Activated T-cell treated with anti-CD3 and anti-CD28 coated beads for 1 hour (primary cell): ENCODE data around the gene EYA2.
A peak's percentile ranks its signal among the peaks of the same experiment; 100 is the strongest.
"Not testable (repeated sequence)": the region's sequence is repeated elsewhere in the genome, so short reads cannot be mapped to it uniquely, and the experiment has no call there.

Experiments used
- DNase-seq: peaks from one replicate; pipeline ENCODE4 v3.0.0-alpha.2; 2020; ENCODE audit warnings: low read depth

The EYA2 gene

GRCh38 chr20:47206552-47206951 is 311.9 kb downstream of the EYA2 start:
- not testable (repeated sequence) for DNase-seq

- no peak for DNase-seq
These were observed 312.5 kb downstream of the EYA2 start for GRCh38 chr20:47206962-47207641.

DNA sequence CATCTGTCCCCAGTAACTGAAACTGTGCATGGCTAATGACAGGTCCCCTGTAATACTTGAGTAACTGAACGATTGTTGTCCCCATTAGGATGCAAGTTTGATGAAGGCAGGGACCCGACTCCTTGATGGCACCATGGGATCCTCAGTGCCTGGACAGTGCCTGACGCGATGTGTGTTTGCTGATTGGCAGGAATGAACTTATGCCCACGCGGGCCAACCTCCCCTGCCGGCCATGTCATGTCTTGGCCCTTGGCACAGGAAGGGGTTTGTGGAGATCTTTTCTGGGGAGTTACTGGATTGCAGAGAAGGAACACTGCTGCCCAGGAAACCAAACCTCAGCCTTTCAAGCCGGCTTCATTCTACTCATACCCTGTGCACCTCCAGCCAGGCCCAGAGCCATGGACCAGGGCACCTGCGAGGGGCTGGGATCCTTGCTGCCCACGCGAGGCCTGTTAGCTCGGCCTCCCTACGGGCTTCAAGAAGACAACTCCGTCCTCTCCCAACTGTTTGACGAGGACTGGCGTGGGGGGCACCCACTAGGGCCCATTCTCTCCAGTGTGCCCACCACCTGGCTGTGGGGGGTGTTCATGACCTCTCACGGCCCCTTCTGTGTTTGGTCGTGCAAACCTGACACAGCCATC is 314.0 kb downstream of the EYA2 start:
- no peak for DNase-seq

- no peak for DNase-seq
These were observed 315.3 kb downstream of the EYA2 start for GRCh38 chr20:47209982-47210381.

DNA sequence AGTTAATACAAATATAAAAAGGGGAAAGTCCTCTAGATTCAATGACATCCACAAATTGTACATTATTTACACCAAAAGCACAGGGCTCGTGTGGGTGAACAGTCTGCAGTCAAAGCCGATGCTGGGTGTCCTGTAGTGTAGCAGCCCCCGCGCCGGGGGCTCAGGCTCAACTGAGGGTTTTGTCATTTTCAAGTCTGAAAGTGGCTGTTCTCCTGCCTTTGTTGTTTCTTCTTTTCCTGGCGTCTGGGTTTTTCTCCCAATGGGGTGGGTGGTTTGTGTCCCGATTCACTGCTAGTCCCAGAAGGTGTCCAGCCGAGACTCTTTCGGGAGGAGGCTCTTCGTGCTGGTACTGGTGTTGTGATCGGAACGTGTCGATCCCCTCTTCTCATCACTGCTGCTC is 315.8 kb downstream of the EYA2 start:
- no peak for DNase-seq

DNA sequence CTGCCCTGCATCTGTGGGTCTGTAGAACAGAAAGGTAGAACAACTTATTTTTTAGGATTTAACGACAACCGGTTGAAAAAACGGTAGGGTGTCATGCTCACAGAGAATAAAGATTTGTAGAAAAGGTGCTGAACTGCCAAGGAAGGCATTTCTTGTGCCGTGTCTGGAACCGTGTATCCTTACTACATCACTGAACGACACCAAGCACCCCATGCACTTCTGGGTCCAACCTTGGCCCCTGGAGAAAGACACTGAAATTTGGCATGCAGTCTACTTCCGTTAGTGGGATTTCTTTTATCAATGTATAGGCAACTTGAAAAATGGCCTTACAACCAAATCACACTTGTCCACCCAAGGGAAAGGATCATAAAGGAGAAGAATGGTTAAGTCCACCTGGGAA is 316.4 kb downstream of the EYA2 start:
- DNase-seq, result no peak

DNA sequence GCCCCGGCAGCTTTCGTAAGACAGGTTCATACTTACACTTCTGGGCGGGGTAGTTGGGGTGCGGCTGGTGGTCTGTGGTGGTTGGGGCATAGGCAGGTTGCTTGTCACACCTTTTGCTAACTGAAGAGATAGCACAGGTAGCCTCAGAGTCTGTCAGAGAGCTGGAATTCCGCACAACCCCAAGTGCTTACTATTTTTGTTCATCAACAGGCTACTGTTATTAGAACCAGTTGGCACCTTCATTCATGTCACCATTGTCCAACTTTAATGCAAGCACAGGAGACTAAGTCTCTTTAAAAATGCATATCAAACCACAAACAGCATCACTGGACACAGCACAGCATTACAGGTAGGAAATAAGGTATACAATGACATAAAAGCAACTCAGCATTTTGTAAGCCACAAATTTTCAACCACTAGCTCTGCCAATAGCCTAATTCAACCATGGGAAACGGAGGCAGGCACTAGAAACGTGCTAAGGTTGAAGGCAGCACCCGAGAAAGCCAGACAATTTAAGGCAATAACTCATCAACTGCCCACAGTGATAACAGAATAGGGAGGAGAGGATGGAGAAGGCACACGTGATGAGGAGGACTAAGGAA is 318.1 kb downstream of the EYA2 start:
- DNase-seq, result no peak

- DNase-seq, result no peak
These were observed 319.3 kb downstream of the EYA2 start for GRCh38 chr20:47213966-47214365.

DNA sequence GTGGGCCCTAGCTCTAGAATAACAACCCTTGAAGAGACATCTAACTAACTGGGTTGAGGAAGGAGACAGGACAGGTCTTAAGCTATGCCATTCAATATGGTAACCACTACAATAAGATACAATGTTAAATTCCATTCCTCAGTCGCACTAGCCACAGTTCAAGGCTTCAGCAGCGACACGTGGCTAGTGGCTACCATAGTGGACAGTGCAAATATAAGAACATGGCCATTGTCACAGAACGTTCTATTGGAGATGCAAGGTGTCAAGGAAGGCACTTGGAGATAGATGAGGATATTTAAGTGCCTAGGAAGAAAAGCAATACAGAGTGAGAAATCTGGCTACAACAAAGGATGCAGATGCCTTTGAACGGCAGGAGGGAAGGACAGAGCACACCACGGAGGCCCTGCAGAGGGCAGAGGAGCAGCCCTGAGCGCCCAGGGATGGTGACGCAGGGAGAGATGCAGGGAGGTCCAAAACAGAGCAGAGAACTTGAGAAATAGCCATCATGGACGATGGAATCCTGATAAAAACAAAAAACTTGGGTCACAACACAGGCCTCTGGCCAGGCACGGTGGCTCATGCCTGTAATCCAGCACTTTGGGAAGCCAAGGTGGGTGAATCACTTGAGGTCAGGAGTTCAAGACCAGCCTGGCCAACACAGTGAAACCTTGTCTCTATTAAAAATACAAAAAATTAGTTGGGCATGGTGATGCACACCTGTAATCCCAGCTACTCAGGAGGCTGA is 321.2 kb downstream of the EYA2 start:
- no peak for DNase-seq

DNA sequence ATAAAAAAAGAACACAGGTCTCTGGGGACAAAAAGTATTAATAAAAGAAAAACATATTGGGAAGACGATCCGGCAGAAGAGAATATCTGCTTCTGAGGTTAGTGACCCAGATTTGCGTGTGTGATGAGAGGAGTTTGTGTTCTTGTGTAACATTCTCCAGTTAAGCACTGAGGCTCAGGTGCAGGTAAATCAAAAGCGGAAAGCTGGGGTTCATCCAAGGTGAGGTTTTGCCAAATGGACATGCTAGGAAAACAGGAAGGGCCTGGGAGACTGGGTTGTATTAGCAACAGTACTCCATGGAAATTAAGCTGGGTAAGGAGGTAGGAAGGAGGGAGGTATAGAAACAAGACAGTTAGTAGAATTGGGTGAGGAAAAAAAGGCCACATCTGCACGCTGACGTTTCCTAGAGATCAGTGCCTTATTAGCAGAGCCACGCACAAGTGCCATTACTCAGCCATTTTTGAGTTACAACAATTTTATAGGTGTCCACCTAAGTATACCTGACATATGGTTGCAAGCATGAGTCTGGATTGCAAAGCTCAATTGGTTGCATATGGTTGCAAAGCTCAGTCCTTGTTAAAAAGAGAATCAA is 322.3 kb downstream of the EYA2 start:
- no peak for DNase-seq

DNA sequence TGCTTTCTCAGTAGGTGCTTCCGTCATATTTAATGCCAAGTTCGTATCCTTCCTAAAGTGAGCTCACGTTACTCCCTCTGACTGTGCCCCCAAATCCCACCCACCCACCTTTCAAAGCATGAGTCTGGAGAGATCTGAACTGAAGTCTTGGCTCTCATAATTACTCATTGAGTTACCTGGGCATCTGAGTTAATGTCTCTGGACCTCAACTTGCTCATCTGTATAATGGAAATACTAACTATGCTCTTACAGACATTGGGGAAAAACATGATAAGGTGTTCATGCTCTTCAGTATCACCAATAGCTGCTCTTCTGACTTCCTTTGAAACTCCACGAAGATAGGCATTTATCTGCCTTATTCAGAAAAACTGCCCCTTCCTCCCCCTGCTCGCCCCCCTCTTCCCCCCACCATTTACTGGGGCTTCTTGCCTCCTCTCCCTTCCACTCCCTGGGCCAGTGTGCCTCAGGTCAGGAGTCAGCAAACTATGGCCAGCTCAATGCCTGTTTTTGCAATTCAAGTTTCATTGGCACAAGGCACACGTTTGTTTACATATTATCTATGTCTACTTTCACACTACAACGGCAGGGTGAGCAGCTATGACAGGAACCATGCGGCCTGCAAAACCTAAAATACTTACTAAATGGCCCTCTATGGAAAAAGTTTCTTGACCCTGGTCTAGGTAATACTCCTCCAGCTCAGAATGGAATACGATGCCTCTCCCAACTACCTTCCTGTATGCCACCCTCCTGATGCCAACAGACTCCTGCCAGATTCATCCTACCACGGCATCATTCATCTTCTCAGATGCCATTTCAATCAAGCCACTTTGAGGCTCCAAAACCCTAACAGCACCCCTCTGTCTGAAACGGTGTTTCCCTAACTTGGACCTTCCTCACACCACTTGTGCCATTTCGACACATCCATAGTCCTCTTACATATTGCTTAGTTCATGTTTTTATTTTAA is 323.1 kb downstream of the EYA2 start:
- DNase-seq, result no peak

DNA sequence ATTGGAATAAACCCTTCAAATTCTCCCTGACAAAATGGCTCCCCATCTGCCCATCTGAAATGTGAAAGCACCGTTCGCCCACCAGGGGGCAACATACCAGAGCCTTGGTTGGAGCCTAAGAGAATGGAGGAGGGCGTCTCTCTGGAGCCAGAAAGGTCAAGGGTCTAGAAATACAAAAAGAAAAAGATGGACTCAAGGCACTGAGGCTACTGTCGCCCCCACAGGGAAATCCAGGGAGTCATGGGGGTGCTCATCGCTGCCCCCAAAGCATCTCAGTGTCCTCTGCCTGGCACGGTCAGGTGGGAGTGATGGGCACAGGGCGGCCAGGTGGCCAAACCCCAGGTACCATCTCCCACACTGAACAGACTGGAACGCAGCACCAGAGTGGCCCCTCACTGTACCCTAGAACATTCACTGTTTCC is 325.5 kb downstream of the EYA2 start:
- peak; percentile 36 for DNase-seq

- no peak for DNase-seq
These were observed 326.5 kb downstream of the EYA2 start for GRCh38 chr20:47221036-47221625.

DNA sequence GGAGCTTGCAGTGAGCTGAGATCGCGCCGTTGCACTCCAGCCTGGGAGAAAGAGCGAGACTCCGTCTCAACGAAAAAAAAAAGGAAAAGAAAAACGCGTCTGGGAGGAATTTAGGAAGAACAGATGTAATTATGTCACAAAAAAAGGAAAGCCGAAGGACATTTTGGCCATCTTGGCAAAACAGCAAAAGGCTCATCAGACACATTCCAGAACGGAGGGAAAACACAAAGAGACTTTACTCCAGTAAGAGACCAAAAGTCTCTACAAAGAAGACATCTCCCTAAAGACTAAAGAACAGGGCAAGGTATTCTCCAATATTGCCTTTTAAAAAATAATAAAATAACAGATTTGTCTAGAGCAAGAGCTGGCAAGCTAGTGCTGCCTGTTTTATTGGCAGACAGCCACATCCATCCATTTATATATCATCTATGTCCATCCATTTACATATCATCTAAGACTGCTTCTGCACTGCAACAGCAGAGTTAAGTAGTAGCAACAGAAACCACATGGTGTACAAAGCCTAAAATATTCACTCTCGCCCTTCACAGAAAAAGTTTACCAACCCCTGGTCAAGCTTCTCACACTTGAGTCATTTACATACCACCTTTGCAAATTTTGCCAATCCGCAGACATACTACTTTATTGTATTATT is 328.0 kb downstream of the EYA2 start:
- DNase-seq, result no peak

DNA sequence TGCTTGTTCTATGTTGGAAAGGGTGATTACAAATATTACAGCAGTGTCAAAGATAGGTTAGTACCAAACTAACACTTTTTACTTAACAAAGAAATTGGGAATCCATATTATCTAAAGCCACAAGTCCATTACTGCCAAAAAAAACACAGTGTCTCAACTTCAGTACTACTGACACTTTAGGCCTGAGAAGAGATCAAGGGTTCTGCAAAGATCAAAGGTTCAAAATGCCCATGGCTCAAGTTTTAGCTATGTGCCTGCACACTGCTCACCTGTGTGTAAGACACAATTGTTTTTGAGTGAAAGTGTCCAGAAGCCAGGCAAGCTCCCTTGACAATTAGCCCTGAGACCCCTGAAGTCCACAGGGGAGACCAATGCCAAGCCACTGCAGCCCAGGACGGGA is 329.3 kb downstream of the EYA2 start:
- no peak for DNase-seq

GRCh38 chr20:47224300-47224791 is 329.7 kb downstream of the EYA2 start:
- no peak for DNase-seq

DNA sequence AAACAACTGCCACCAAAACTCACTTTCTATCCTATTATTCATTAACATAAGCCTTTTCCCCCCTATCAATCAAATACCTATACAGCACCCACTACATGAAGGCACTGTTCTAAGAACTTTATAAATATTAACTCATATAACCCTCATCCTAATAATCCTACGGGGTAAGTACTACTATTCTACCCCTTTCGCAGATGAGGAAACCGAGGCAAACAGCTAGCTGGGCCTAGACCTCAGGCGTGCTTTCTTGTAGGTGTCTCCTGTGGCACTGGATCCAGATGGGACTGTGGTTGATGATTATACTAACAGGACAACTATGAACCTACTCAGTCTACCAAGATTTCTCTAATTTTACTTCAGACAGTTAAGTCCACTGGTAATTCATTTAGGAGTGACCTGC is 330.2 kb downstream of the EYA2 start:
- DNase-seq, result no peak

DNA sequence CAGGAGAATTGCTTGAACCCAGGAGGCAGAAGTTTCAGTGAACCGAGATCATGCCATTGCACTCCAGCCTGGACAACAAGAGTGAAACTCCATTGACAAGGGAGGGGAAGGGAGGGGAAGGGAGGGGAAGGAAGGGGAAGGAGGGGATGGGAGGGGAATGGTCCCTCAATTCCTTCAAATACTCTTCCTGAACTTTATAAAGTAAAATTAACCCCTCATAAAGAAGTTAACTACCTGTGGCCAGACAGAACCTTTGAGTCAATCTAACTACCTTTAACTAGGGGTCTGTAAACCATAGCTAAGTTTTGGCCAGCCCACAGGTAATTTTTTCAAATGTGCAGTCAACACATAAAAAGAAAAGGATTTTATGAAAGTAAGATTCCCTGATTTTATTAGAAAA is 330.8 kb downstream of the EYA2 start:
- DNase-seq, result no peak

DNA sequence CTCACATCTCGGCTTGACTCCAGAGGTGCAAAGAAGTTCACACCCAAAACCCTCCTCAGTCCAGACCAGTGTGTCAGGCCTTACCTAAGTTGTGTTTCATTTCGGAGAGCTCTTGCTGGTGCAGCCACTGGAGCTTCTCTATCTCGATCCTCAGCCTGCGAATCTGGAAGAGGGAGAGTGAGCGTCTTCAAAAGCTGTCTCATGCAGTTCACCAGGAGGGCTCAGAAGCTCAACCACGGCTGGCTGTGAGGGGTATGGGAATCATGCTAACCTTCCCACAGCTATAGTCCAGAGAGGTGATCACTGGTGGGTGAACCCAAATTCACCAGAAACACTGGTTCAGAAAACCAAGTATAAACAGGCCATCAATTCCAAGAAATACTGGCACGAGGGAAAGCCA is 332.5 kb downstream of the EYA2 start:
- DNase-seq, result no peak

DNA sequence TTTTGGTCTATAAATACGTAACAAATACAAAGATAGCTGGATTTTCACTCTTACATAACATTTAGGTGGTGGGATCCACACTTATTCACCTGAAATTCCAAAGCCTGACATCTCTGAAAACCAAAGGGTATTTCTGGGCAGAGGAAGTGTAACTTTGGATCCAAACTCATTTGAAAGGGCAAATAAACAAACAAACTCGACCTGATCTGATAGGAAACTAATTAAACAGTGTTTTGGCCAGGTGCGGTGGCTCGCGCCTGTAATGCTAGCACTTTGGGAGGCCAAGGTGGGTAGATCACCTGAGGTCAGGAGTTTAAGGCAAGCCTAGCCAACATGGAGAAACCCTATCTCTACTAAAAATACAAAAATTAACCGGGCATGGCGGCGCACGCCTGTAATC is 332.9 kb downstream of the EYA2 start:
- no peak for DNase-seq
